Mammary epithelial cell (primary cell): ENCODE results near the gene DHRS7B.

Experiments used
- EZH2 ChIP-seq: IDR thresholded peaks from 2 replicates; pipeline ENCODE4 v1.6.1; 2012; ENCODE audit warnings: low read length, inconsistent platforms, borderline replicate concordance
- TF ChIP-seq, protein P1 (sequence below), 2 donors: IDR thresholded peaks in 1 of 2; conservative IDR thresholded peaks in 1 of 2; 2 replicates each; pipeline ENCODE4 v1.5.1; 2011 to 2012; ENCODE audit warnings: inconsistent platforms in 2 of 2, low read length in 2 of 2, mild to moderate bottlenecking in 2 of 2, control low read depth in 1 of 2, low read depth in 1 of 2; ENCODE audit not compliant: insufficient read depth in 1 of 2; ENCODE audit errors: extremely low read depth in 1 of 2

DNA sequence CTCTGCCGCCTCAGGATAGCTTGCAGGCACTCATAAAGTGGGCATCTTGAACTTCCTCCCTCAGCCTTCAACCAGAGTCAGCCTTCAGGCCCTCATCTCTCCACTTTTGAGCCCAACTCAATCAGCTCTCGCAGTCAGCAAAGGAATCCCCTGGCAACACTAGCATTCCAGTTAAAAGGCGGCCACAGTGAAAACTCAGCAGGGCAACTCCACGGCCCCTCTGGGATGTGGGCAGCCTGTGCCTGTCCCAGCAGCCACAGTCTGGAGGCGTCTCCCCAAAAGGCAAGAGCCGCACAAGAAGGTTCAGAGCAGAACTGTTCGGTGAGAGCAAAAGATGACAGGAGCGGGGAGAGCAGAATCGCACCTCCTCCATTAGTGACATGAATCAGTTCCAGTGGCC is 78.2 kb downstream of the DHRS7B start:
- TF ChIP-seq, protein P1, sequence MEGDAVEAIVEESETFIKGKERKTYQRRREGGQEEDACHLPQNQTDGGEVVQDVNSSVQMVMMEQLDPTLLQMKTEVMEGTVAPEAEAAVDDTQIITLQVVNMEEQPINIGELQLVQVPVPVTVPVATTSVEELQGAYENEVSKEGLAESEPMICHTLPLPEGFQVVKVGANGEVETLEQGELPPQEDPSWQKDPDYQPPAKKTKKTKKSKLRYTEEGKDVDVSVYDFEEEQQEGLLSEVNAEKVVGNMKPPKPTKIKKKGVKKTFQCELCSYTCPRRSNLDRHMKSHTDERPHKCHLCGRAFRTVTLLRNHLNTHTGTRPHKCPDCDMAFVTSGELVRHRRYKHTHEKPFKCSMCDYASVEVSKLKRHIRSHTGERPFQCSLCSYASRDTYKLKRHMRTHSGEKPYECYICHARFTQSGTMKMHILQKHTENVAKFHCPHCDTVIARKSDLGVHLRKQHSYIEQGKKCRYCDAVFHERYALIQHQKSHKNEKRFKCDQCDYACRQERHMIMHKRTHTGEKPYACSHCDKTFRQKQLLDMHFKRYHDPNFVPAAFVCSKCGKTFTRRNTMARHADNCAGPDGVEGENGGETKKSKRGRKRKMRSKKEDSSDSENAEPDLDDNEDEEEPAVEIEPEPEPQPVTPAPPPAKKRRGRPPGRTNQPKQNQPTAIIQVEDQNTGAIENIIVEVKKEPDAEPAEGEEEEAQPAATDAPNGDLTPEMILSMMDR (conservative IDR thresholded peaks at IDR 0.05 in 1 of 2, IDR thresholded peaks at IDR 0.05 in 1 of 2; ENCODE audit: extremely low read depth in 1 of 2, insufficient read depth in 1 of 2, low read depth in 1 of 2, low read length in 2 of 2): no peak
- no peak for TF ChIP-seq EZH2
